ENCODE data around the gene NUS1.

NUS1 gene

DNA sequence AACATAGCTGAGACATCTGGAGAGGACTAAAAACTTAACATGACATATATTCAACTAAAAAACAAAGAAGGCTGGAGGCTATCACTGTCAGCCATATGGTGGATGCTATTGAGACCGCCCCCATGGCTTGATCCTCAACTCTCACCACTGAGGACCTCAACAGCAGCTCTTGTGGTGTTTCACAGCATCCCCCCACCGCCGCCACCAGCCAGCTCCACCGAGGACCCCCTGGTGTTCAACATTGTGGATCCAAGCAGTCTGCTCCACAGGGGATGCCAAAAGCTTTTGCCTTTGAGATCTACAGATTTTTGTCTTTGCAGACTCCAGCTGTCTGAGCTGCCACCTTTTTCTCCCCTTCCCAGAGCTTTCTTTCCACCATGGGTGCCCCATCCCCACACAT lies 64.6 kb downstream of the NUS1 start:
- TF ChIP-seq EP300 (IDR thresholded peaks at IDR 0.05; ENCODE audit: borderline replicate concordance) (no peak), CEBPB (IDR thresholded peaks at IDR 0.05) (no peak)

DNA sequence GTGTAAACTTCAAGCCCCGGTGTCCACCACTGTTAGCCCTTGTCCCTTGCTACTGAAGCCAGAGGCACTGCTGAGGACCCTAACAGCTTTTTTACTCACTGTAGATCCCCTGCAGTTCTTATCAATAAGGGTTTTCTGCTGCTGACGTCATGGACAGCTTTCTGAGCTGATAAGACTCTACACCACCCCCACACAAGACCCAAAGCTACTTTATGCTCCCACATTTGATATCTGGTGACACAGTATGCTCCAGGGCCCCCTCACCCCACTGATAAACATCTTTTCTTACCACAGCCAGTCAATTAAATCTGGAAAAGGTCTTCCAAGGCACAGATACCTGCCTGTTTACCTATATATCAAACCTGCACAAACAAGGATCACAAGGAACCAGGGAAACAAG lies 65.3 kb downstream of the NUS1 start:
- no peak for TF ChIP-seq EP300 (IDR thresholded peaks at IDR 0.05; ENCODE audit: borderline replicate concordance)
- TF ChIP-seq, protein P1, sequence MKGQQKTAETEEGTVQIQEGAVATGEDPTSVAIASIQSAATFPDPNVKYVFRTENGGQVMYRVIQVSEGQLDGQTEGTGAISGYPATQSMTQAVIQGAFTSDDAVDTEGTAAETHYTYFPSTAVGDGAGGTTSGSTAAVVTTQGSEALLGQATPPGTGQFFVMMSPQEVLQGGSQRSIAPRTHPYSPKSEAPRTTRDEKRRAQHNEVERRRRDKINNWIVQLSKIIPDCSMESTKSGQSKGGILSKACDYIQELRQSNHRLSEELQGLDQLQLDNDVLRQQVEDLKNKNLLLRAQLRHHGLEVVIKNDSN (IDR thresholded peaks at IDR 0.05), result no peak
- TF ChIP-seq, protein P2, sequence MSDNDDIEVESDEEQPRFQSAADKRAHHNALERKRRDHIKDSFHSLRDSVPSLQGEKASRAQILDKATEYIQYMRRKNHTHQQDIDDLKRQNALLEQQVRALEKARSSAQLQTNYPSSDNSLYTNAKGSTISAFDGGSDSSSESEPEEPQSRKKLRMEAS (IDR thresholded peaks at IDR 0.05), result no peak
